Omental fat pad (tissue), 4 donors: Measurements from ENCODE around the gene INO80E. TPM values are rescaled to one million over a fixed set of nuclear protein-coding genes. Genes with fewer than 3 reads are reported as not detected.

Source experiments
- ATAC-seq: fragments of 150-250 bp; one replicate; pipeline ENCODE4 v1.9.1; 2016; ENCODE audit warnings: mild to moderate bottlenecking, moderate library complexity; ENCODE audit not compliant: low FRiP score
- DNase-seq: peaks from one replicate; pipeline ENCODE4 v3.0.0-alpha.2; 2019; ENCODE audit warnings: low spot score
- CTCF ChIP-seq, 3 donors: fragments of 450-650 bp; IDR thresholded peaks; one replicate each; pipeline ENCODE4 v1.5.1; 2016 to 2017; ENCODE audit warnings: antibody characterized with exemption in 3 of 3, mild to moderate bottlenecking in 3 of 3, moderate library complexity in 2 of 3
- total RNA-seq, 4 donors: library from RNA; depleted of rRNA; stranded (reverse); fragments of >200 nt; gene quantifications; one replicate each; pipeline ENCODE4 v1.1.0, GENCODE V29; 2016

The INO80E gene
- total RNA-seq, 4 donors from 2014 or later: 22.8 to 113 (median 31.1) TPM

- DNase-seq (no peak), ATAC-seq (no peak)
Observed at GRCh38 chr16:29977063-29977825, 18.8 kb upstream of the INO80E start.

GRCh38 chr16:29978081-29978480 is 18.0 kb upstream of the INO80E start:
- no peak for TF ChIP-seq CTCF (IDR thresholded peaks at IDR 0.05)
- DNase-seq (no peak), ATAC-seq (no peak)

More at GRCh38 chr16:29977063-29977825, 18.8 kb upstream of the INO80E start:
- TF ChIP-seq CTCF (IDR thresholded peaks at IDR 0.05): no peak

GRCh38 chr16:29978564-29979270 is 17.3 kb upstream of the INO80E start:
- no peak for DNase-seq
- TF ChIP-seq CTCF (IDR thresholded peaks at IDR 0.05): no peak
- ATAC-seq: no peak

GRCh38 chr16:29982560-29983419 is 13.3 kb upstream of the INO80E start:
- DNase-seq (no peak), ATAC-seq (no peak)
- TF ChIP-seq CTCF (IDR thresholded peaks at IDR 0.05): no peak

GRCh38 chr16:29983420-29984136 is 12.5 kb upstream of the INO80E start:
- ATAC-seq (no peak), DNase-seq (no peak)
- TF ChIP-seq CTCF (IDR thresholded peaks at IDR 0.05): no peak

- TF ChIP-seq CTCF (IDR thresholded peaks at IDR 0.05): no peak
- no peak for ATAC-seq
- DNase-seq: no peak
Observed at GRCh38 chr16:29984137-29984763, 11.8 kb upstream of the INO80E start.
